ENCODE measurements around the gene DPH6.

- TF ChIP-seq CTCF (conservative IDR thresholded peaks at IDR 0.05; ENCODE audit: low read depth, low read length) = no peak
- TF ChIP-seq EZH2 (IDR thresholded peaks at IDR 0.05; ENCODE audit: borderline replicate concordance, low read depth, low read length, poor library complexity, severe bottlenecking) = no peak
Observed at GRCh38 chr15:35450492-35450891, 95.5 kb downstream of the DPH6 start.

Data from A673 (cell line).